MCF 10A (cell line): ENCODE results near the gene BRAP. TPM values are rescaled to one million over a fixed set of nuclear protein-coding genes. Genes with fewer than 3 reads are reported as not detected.

Experiments used
- BruUV-seq: library from RNA; stranded (reverse); fragments of 400-500 nt; replicated peaks from 2 replicates; lab custom pipeline; 2021; lab: Mats Ljungman, UMichigan
- CTCF ChIA-PET: fragments of 300-600 bp; sonication (Branson Sonifier 250); formaldehyde crosslinking; extraction: SDS; loops from one replicate; lab custom pipeline; 2021; ENCODE audit warnings: antibody characterized with exemption, inconsistent platforms; lab: Yijun Ruan, JAX
- POLR2A ChIA-PET: fragments of 300-600, 350-650 bp; sonication (Branson Sonifier 250); formaldehyde crosslinking; extraction: SDS; loops from one replicate; lab custom pipeline; 2020; ENCODE audit warnings: antibody characterized with exemption, inconsistent platforms; lab: Yijun Ruan, JAX
- DNase-seq: peaks from one replicate; pipeline ENCODE4 v3.0.0-alpha.2; 2018; ENCODE audit not compliant: unreplicated experiment
- H3K27ac Mint-ChIP-seq: one replicate; pipeline ENCODE4 v1.8.0; 2022; ENCODE audit warnings: mild to moderate bottlenecking, low read depth, mixed read lengths; ENCODE audit not compliant: unreplicated experiment
- H3K27me3 Mint-ChIP-seq: one replicate; pipeline ENCODE4 v1.8.0; 2022; ENCODE audit warnings: mixed read lengths; ENCODE audit not compliant: insufficient read depth, unreplicated experiment
- H3K36me3 Mint-ChIP-seq: one replicate; pipeline ENCODE4 v1.8.0; 2022; ENCODE audit warnings: mild to moderate bottlenecking, moderate library complexity, mixed read lengths; ENCODE audit not compliant: insufficient read depth, unreplicated experiment
- H3K4me1 Mint-ChIP-seq: one replicate; pipeline ENCODE4 v1.8.0; 2022; ENCODE audit warnings: mixed read lengths; ENCODE audit not compliant: insufficient read depth, unreplicated experiment
- H3K4me3 Mint-ChIP-seq: one replicate; pipeline ENCODE4 v1.8.0; 2022; ENCODE audit warnings: mild to moderate bottlenecking, moderate library complexity, mixed read lengths; ENCODE audit not compliant: unreplicated experiment
- H3K9me3 Mint-ChIP-seq: one replicate; pipeline ENCODE4 v1.8.0; 2022; ENCODE audit warnings: mixed read lengths; ENCODE audit not compliant: unreplicated experiment
- CTCF ChIP-seq: fragments of 200-600 bp; IDR thresholded peaks from one replicate; pipeline ENCODE4 v1.8.0; 2022; ENCODE audit warnings: antibody characterized with exemption, mild to moderate bottlenecking; ENCODE audit not compliant: unreplicated experiment
- intact Hi-C: fragments of 100-400 bp; cut with micrococcal nuclease; formaldehyde crosslinking; loops from 2 replicates; pipeline ENCODE4 v1.14.1; 2022
- total RNA-seq: library from RNA; stranded (reverse); gene quantifications from 2 replicates; pipeline ENCODE4 v1.2.3, GENCODE V29; 2022

Gene BRAP
- total RNA-seq, 1 experiment from 2014 or later, result 24.4 TPM

GRCh38 chr12:111643427-111643826 is 42.3 kb downstream of the BRAP start:
- Mint-ChIP-seq H3K9me3 (no peaks in the 10 kb centered on the region), H3K27ac (no peak overlapping the region), H3K4me3 (no peak overlapping the region), H3K4me1 (no peaks in the 10 kb centered on the region), H3K27me3 (no peaks in the 10 kb centered on the region), H3K36me3 (peaks cover 97% of the 10 kb centered on the region)
- no peak for DNase-seq
- BruUV-seq, result no TSS peak
- no peak for TF ChIP-seq CTCF
- ChIA-PET POLR2A (interaction anchor here (1.4 kb wide), 1 partner anchor 10 kb away, joined by 3 read pairs; no protein-coding TSS in a partner anchor), CTCF (no interaction called here)
- intact Hi-C loops, result no loop called here

- intact Hi-C loops, result no loop called here
- no peak for TF ChIP-seq CTCF
- CTCF ChIA-PET, result no interaction called here
- POLR2A ChIA-PET, result interaction anchor here (1.4 kb wide), 1 partner anchor 11 kb away, joined by 3 read pairs; no protein-coding TSS in a partner anchor
- no peak overlapping the region for H3K27ac Mint-ChIP-seq
- H3K9me3 Mint-ChIP-seq, result no peaks in the 10 kb centered on the region
- H3K27me3 Mint-ChIP-seq, result no peaks in the 10 kb centered on the region
- H3K4me1 Mint-ChIP-seq, result no peaks in the 10 kb centered on the region
- H3K4me3 Mint-ChIP-seq, result no peak overlapping the region
- peaks cover 92% of the 10 kb centered on the region for H3K36me3 Mint-ChIP-seq
- DNase-seq, result no peak
- TSS peak; percentile 22 for BruUV-seq
These were observed 42.9 kb downstream of the BRAP start for GRCh38 chr12:111642681-111643426.

- DNase-seq, result no peak
- Mint-ChIP-seq H3K27me3 (no peaks in the 10 kb centered on the region), H3K4me1 (no peaks in the 10 kb centered on the region), H3K36me3 (peaks cover 68% of the 10 kb centered on the region), H3K4me3 (no peak overlapping the region), H3K9me3 (no peaks in the 10 kb centered on the region), H3K27ac (no peak overlapping the region)
- intact Hi-C loops, result no loop called here
- TF ChIP-seq CTCF, result no peak
- POLR2A ChIA-PET, result interaction anchor here (0.6 kb wide), 1 partner anchor 21 kb away, joined by 3 read pairs; no protein-coding TSS in a partner anchor
- BruUV-seq, result no TSS peak
- CTCF ChIA-PET, result interaction anchor here (0.6 to 1.0 kb wide), 2 partner anchors 10 to 17 kb away, joined by 5 read pairs; no protein-coding TSS in a partner anchor
These were observed 45.2 kb downstream of the BRAP start for GRCh38 chr12:111640506-111640905.

- Mint-ChIP-seq H3K4me1 (no peaks in the 10 kb centered on the region), H3K36me3 (peaks cover 49% of the 10 kb centered on the region), H3K27ac (no peak overlapping the region), H3K27me3 (no peaks in the 10 kb centered on the region), H3K9me3 (no peaks in the 10 kb centered on the region), H3K4me3 (no peak overlapping the region)
- DNase-seq, result no peak
- intact Hi-C loops, result no loop called here
- ChIA-PET POLR2A (interaction anchor here (0.6 kb wide), 1 partner anchor 66 kb away, joined by 3 read pairs; no protein-coding TSS in a partner anchor), CTCF (interaction anchor here (0.6 kb wide), 1 partner anchor 36 kb away, joined by 3 read pairs; no protein-coding TSS in a partner anchor)
- no TSS peak for BruUV-seq
- TF ChIP-seq CTCF, result no peak
These were observed 47.2 kb downstream of the BRAP start for GRCh38 chr12:111638556-111638955.
